HG03565 (cell line): ENCODE measurements around the gene ARPIN.
A peak's percentile ranks its signal among the peaks of the same experiment; 100 is the strongest.
"Not testable (repeated sequence)": the region's sequence is repeated elsewhere in the genome, so short reads cannot be mapped to it uniquely, and the experiment has no call there.

Experiments
- ATAC-seq: cut with Tn5 transposase; IDR thresholded peaks from one replicate; pipeline ENCODE4 v1.9.1; 2021; ENCODE audit warnings: mild to moderate bottlenecking, moderate library complexity; ENCODE audit not compliant: unreplicated experiment

The ARPIN gene

DNA sequence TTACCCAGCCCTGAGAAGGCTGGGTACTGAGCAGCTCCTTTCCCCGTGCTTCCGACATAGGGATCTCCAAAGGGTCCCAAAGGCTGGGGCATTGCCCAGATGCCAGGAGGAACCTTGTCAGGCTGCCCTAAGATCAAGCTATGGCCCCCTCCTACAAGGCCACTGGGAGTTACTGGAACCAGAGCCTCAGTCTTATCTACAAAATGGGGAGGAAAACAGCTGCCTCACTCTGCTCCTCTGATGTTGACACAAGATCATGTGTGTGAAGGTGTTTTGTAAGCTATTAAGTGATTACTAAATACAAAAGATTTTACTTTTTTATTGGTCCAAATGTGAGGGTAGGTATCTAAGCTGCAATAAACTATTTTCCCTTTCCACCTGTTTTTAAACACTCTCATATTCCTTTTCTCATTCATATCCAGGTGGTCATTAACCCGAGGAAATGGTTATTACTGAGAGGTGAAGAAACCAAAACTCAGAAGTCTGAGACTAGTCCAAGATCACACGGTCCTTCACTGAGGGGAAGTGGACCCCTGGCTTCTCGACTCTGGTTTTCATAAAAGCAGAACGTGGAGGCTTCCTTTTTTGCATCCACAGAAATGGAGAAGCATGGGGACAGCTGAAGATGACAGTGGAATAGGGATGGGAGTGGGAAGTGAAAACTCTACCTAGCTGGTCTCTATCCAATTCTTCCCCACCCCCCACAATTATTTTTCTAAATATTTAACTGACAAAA is 1.7 kb downstream of the ARPIN start:
- ATAC-seq = no peak

GRCh38 chr15:89909611-89910010 is 3.1 kb downstream of the ARPIN start:
- no peak for ATAC-seq

- ATAC-seq = no peak
Measured at GRCh38 chr15:89908226-89908625, 4.5 kb downstream of the ARPIN start.

- no peak for ATAC-seq
Measured at GRCh38 chr15:89907289-89907688, 5.5 kb downstream of the ARPIN start.

DNA sequence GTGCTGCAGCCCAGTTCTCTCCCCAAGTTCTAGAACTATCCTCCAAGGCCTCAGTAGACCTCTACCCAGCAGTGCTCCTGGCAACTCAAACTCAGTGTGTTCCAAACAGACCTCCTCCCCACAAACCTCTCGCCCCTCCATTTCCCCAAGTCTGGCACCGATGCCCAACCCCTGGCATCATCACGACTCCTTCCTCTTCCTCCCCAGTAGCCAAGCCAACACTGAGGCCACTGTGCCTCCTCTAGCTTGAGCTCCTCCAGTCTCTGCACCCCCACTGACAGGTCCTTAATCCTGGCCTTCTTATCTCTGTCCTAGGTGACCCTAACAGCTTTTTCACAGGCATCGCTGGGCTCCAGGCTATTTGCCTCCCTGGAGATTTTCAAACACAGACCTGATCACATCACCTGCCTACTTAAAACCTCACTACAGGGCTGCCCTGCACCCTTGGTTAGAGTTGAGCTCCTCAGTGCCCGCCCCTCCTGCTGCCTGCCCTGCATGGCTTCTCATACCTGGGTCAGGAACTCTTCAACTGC is 6.8 kb downstream of the ARPIN start:
- no peak for ATAC-seq

DNA sequence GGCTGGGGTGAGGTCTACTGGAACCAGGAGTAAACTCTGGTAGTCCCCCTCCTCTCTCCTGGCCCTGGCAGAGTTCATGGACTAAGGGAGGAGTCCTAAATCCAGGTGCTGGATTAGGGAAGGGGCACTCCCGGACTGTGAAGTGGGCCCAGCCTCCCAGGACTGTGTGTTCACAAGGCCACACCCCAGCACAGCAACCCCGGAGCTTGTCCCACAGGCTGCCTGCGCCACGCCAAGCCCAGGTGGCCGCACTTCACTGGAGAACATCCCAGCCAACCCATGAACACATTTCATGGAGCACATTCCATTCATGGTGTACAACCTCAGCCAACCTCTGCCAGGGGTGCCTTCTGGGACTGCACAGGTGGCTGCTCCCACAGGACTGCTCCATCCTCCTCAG is 8.2 kb downstream of the ARPIN start:
- ATAC-seq = no peak

DNA sequence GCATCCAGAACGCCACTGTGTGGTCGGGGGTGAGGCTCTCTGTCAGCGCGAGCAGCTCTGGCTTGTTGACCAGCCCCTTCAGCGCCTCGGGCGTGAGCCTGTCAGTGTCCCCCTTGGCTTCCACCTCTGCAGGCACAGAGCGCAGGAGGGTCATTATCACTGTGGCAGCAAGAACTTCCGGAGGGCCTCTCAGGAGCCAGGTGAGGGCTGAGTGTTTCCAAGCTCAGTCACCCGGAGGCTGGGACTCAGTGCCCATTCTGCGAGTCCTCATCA is 9.0 kb downstream of the ARPIN start:
- no peak for ATAC-seq

GRCh38 chr15:89903015-89903857 is 9.5 kb downstream of the ARPIN start:
- no peak for ATAC-seq

DNA sequence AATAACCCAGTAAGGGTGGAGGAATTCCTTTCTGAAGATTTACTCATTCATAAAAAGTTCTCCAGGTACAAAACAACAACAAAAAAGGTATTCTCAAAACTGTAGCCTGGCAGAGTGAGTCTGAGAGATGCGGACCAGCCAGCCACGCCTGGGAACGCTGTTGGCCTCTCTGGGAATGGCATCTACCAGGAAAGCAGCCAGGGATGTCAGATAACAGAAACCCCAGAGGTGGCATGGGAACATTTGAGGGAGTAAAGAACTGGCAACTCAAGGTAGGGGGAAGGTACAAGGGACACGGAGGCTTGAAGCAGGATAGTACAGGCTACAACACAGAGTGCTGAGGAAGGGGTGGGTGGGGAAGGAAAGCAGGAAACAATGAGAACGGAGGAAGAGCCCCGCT is 11.9 kb downstream of the ARPIN start:
- no peak for ATAC-seq

GRCh38 chr15:89899951-89900567 is 12.7 kb downstream of the ARPIN start:
- no peak for ATAC-seq

DNA sequence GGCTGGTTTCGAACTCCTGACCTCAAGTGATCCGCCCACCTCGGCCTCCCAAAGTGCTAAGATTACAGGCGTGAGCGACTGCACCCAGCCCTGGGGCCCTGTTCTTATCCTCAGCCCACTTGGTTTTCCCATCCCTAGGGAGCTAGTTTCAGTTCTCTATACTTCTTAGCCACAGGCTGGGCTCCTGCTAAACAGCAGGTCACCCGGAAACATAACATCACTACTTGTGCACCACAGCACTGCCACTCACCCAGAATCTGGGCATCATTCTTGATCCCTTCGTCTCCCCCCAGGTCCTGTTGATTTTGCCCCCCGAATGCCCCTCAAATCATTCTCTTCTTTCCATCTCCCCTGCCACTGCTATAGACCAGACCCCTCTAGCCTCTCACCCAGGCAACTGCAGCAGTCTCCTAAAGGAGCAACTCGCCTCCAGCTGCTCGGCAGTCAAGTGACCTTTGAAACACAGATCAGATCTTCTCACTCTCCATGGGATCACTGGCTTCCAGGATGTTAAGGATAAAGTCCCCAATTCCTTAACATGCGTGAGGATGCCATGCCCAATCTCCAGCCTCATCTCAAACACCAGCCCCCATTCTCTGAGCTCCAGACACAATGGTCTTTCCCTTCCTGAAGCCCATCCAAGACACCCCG is 13.3 kb downstream of the ARPIN start:
- no peak for ATAC-seq

DNA sequence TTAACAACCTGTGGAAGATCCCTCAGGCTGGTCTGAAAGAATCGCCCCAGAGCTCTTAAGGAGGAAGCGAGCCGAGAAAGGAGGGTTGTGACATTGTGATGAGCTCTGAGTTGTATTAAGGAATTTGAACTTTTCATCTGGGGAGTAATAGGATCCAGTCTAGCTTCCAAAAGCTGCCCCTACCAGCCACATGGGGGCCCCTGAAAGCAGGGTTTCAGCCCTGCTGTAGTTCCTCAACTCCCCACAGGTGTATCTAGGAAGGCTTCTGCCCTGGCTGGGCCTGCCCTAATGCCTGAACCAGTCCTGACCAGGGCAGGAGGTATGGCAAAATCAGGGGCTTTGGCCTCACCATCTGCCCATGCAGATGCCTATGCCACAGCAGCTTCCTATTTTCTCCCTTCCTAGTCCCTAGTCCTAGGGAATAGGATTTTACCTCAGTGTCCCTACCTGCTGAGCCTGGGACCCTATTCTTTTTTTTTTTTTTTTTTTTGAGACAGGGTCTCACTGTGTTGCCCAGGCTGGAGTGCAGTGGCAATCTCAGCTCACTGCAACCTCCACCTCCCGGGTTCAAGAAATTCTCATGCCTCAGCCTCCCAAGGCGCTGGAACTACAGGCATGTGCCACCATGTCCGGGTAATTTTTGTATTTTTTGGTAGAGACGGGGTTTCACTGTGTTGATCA is 14.0 kb downstream of the ARPIN start:
- ATAC-seq = no peak

- no peak for ATAC-seq
Measured at GRCh38 chr15:89898146-89898545, 14.6 kb downstream of the ARPIN start.

GRCh38 chr15:89893696-89894447 is 18.9 kb downstream of the ARPIN start, which contains the start of gene AP3S2:
TSS of gene AP3S2 (minus strand) at chr15:89893994. CDS start at chr15:89893949, 45 bp downstream.
- ATAC-seq = peak; percentile 85

DNA sequence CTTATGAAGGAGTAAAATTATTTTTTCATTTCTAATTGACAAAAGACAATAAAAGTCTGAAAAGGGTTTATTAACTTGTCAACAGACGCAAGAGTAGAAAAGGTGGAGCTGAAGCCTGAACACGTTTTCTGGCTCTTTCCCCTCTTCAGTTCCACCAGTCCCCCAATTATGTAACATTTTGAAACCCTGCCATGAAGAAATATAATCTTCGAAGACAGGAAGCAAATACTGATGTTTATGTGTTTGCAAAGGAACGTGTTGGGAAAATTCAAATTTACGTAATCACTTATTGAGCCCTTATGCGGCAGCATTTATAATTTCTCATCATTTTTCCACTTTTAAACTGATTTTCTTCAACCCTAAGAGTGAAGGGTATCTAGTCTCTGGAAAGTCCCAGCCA is 19.7 kb downstream of the ARPIN start:
- ATAC-seq = no peak

DNA sequence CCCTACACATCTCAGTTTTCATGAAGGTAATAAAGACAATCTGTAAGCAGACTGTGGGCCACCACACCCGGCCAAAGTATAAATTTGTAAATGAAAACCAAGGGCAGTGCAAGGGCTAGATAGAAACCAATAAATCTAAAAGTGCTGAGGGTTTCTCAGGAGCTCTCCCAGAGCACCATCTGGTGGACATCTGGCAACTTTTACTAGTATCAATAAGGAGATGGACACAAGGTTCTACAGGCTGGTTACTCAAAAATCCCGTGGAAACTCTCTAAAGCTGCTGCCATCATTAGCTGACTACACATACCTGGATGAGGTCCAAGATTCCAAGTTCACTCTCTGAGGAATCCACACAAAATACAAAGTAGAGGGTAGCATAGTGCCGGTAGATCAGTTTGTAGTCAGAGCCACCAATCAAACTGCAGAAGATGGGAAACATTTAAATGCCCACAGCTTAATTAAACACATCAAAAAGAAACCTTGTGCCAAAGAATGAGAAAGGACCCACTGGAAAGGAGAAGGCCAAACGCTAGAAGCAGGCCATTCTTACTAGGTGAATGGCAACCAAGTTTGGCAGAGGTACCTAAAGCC is 24.4 kb downstream of the ARPIN start:
- ATAC-seq = no peak

DNA sequence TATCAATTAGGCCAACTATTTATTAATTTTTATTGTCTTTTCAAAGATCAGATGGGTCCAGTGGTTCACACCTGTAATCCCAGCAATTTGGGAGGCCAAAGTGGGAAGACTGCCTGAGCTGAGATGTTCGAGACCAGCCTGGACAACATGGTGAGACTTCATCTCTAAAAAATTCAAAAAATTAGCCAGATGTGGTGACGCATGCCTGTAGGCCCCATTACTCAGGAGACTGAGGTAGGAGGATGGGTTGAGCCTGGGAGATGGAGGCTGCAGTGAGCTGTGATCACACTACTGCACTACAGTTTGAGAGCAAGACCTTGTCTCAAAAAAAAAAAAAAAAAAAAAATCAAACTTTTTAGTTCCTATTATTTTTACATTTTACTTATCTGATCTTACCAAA is 27.1 kb downstream of the ARPIN start:
- ATAC-seq = no peak

- not testable (repeated sequence) for ATAC-seq
Measured at GRCh38 chr15:89885179-89885578, 27.6 kb downstream of the ARPIN start.

DNA sequence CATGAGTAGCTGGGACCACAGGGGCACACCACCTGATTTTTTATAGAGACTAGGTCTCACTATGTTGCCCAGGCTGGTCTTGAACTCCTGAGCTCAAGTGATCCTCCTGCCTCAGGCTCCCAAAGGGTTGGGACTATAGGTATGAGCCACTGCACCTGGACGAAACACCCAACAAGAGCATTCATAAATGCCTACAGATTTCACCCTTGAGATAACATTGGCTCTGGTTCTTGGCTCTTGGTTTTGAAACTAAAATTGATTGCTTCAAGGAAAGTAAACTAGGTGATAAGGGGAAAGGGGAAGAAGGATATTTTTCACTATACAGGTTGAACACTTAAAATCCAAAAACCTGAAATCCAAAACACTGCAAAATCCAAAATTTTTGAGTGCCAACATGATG is 29.2 kb downstream of the ARPIN start:
- ATAC-seq = no peak

GRCh38 chr15:89880727-89881126 is 32.0 kb downstream of the ARPIN start:
- no peak for ATAC-seq
